Erythroblast (primary cell): Measurements from ENCODE around the gene ARHGEF4.
"Not testable (repeated sequence)": the region's sequence is repeated elsewhere in the genome, so short reads cannot be mapped to it uniquely, and the experiment has no call there.

Source experiments
- DNase-seq, 2 experiments: peaks; one replicate each; lab custom pipeline; 2025; lab: John Stamatoyannopoulos, UW
- GATA1 ChIP-seq: IDR thresholded peaks from 2 replicates; pipeline ENCODE4 v1.6.1; 2011; ENCODE audit warnings: low read depth, mild to moderate bottlenecking, control low read depth, low read length, moderate library complexity
- POLR2A ChIP-seq: IDR thresholded peaks from 2 replicates; pipeline ENCODE4 v1.6.1; 2011; ENCODE audit warnings: mild to moderate bottlenecking, low read length

Gene ARHGEF4

GRCh38 chr2:130887643-130888042 is 50.9 kb downstream of the ARHGEF4 start:
- TF ChIP-seq GATA1 (no peak), POLR2A (no peak)
- DNase-seq = no peak

GRCh38 chr2:130890941-130891669 is 54.4 kb downstream of the ARHGEF4 start:
- DNase-seq = no peak
- TF ChIP-seq GATA1 = no peak
- TF ChIP-seq POLR2A = no peak

- DNase-seq = no peak
- TF ChIP-seq GATA1 = no peak
- no peak for TF ChIP-seq POLR2A
These were observed 55.3 kb downstream of the ARHGEF4 start for GRCh38 chr2:130891966-130892365.

- DNase-seq = no peak
- no peak for TF ChIP-seq POLR2A
- TF ChIP-seq GATA1 = no peak
These were observed 56.4 kb downstream of the ARHGEF4 start for GRCh38 chr2:130892793-130893785.

- DNase-seq = no peak
- no peak for TF ChIP-seq GATA1
- TF ChIP-seq POLR2A = no peak
These were observed 57.7 kb downstream of the ARHGEF4 start for GRCh38 chr2:130894326-130894942.

- TF ChIP-seq GATA1 (no peak), POLR2A (no peak)
- DNase-seq = no peak
These were observed 60.1 kb downstream of the ARHGEF4 start for GRCh38 chr2:130896813-130897212.

GRCh38 chr2:130898553-130898952 is 61.8 kb downstream of the ARHGEF4 start:
- no peak for DNase-seq
- TF ChIP-seq GATA1 (no peak), POLR2A (no peak)

GRCh38 chr2:130899306-130899705 is 62.6 kb downstream of the ARHGEF4 start:
- TF ChIP-seq POLR2A = no peak
- TF ChIP-seq GATA1 = no peak
- no peak for DNase-seq

GRCh38 chr2:130901061-130901460 is 64.3 kb downstream of the ARHGEF4 start:
- no peak for DNase-seq
- TF ChIP-seq GATA1 = no peak
- TF ChIP-seq POLR2A = no peak

- DNase-seq = not testable (repeated sequence)
These were observed 64.9 kb downstream of the ARHGEF4 start for GRCh38 chr2:130901626-130902025.

- TF ChIP-seq POLR2A = no peak
- no peak for TF ChIP-seq GATA1
These were observed 72.1 kb downstream of the ARHGEF4 start for GRCh38 chr2:130908832-130909231.

GRCh38 chr2:130910931-130911330 is 74.2 kb downstream of the ARHGEF4 start:
- TF ChIP-seq GATA1 (no peak), POLR2A (no peak)
- no peak for DNase-seq

More at GRCh38 chr2:130908832-130909231, 72.1 kb downstream of the ARHGEF4 start:
- no peak for DNase-seq

- no peak for DNase-seq
- TF ChIP-seq POLR2A (no peak), GATA1 (no peak)
These were observed 74.8 kb downstream of the ARHGEF4 start for GRCh38 chr2:130911482-130911881.

- DNase-seq = no peak
- TF ChIP-seq POLR2A (no peak), GATA1 (no peak)
These were observed 75.3 kb downstream of the ARHGEF4 start for GRCh38 chr2:130911996-130912395.
